DND-41 (cell line): ENCODE data around the gene LTN1.

Source experiments
- ATAC-seq: fragments of 200-7000 bp; cut with Tn5 transposase; 3 replicates; pipeline ENCODE4 v1.9.1; 2021; ENCODE audit warnings: low read depth; ENCODE audit not compliant: insufficient read depth
- DNase-seq: peaks from one replicate; pipeline ENCODE4 v3.0.0-alpha.2; 2020
- H2AFZ ChIP-seq: 2 replicates; pipeline ENCODE4 v1.6.0; 2012; ENCODE audit warnings: low read depth, low read length
- H3K27ac ChIP-seq: 2 replicates; pipeline ENCODE4 v1.5.1; 2012; ENCODE audit warnings: low read length, inconsistent platforms
- H3K27me3 ChIP-seq: fragments of 200-600 bp; sonication (generic); 2 replicates; pipeline ENCODE4 v1.6.0; 2012; ENCODE audit warnings: low read length, mild to moderate bottlenecking, inconsistent platforms; ENCODE audit not compliant: insufficient read depth, poor library complexity
- H3K36me3 ChIP-seq: 2 replicates; pipeline ENCODE4 v1.5.1; 2012; ENCODE audit warnings: low read length, inconsistent platforms; ENCODE audit not compliant: insufficient read depth
- H3K4me1 ChIP-seq: 2 replicates; pipeline ENCODE4 v1.5.1; 2012; ENCODE audit warnings: mild to moderate bottlenecking, low read length; ENCODE audit not compliant: insufficient read depth
- H3K4me2 ChIP-seq: 2 replicates; pipeline ENCODE4 v1.6.0; 2012; ENCODE audit warnings: mild to moderate bottlenecking, moderate library complexity, low read length, inconsistent platforms; ENCODE audit not compliant: insufficient read depth
- H3K4me3 ChIP-seq, 2 experiments: fragments of 200-600 bp in 1 of 2; shearing (Covaris generic) in 1 of 2; 2 replicates each; pipeline ENCODE4 v1.5.1; 2012 to 2016; ENCODE audit warnings: inconsistent platforms in 2 of 2, low read length in 2 of 2, mild to moderate bottlenecking in 2 of 2, low read depth in 1 of 2, moderate library complexity in 1 of 2
- H3K79me2 ChIP-seq: 2 replicates; pipeline ENCODE4 v1.6.0; 2012; ENCODE audit warnings: low read length, inconsistent platforms; ENCODE audit not compliant: insufficient read depth
- H3K9ac ChIP-seq: 2 replicates; pipeline ENCODE4 v1.6.0; 2012; ENCODE audit warnings: low read depth, mild to moderate bottlenecking, inconsistent platforms, low read length, moderate library complexity
- H3K9me3 ChIP-seq: 2 replicates; pipeline ENCODE4 v1.5.1; 2012; ENCODE audit warnings: low read length, moderate library complexity, mild to moderate bottlenecking, inconsistent platforms; ENCODE audit not compliant: insufficient read depth, severe bottlenecking
- H4K20me1 ChIP-seq: 2 replicates; pipeline ENCODE4 v1.6.0; 2012; ENCODE audit warnings: low read length; ENCODE audit not compliant: insufficient read depth
- CTCF ChIP-seq: IDR thresholded peaks from 2 replicates; pipeline ENCODE4 v1.5.1; 2012; ENCODE audit warnings: borderline replicate concordance, low read length, moderate library complexity, mild to moderate bottlenecking; ENCODE audit not compliant: poor library complexity, severe bottlenecking; ENCODE audit errors: extremely low read depth
- EZH2 ChIP-seq: IDR thresholded peaks from 3 replicates; pipeline ENCODE4 v1.6.1; 2012; ENCODE audit warnings: borderline replicate concordance, low read depth, mild to moderate bottlenecking, moderate library complexity, low read length, inconsistent platforms; ENCODE audit not compliant: severe bottlenecking

The LTN1 gene

DNA sequence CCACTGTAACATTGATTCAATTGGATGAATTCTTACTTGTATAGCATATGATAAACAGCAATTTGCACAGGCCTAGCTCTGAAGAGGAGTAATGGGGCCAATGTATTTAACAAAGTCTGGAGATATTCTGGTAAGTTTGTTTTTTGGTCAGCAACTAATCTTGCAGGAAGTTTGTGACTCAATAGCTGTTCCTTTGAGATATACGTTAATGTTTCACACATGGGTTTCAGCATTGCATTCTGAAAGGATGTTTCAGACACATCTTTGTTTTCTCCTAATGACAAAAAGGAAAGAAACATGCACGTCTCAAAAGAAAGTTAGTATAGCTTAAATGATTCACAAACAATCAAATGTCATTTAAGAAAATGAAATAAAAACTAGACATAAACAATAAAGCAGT lies 49.0 kb downstream of the LTN1 start:
- no peaks in the 10 kb centered on the region for H3K4me1 ChIP-seq
- peaks cover 70% of the 10 kb centered on the region for H3K36me3 ChIP-seq
- DNase-seq (no peak), ATAC-seq (no peak)
- no peaks in the 10 kb centered on the region for H3K9me3 ChIP-seq
- H3K27ac ChIP-seq, result no peak overlapping the region
- no peaks in the 10 kb centered on the region for H4K20me1 ChIP-seq
- TF ChIP-seq EZH2, result no peak
- TF ChIP-seq CTCF, result no peak
- H3K4me3 ChIP-seq, result no peak overlapping the region
- H3K4me2 ChIP-seq, result no peak overlapping the region
- no peaks in the 10 kb centered on the region for H3K79me2 ChIP-seq
- H3K27me3 ChIP-seq, result no peaks in the 10 kb centered on the region
- H2AFZ ChIP-seq, result no peak overlapping the region
- no peak overlapping the region for H3K9ac ChIP-seq

DNA sequence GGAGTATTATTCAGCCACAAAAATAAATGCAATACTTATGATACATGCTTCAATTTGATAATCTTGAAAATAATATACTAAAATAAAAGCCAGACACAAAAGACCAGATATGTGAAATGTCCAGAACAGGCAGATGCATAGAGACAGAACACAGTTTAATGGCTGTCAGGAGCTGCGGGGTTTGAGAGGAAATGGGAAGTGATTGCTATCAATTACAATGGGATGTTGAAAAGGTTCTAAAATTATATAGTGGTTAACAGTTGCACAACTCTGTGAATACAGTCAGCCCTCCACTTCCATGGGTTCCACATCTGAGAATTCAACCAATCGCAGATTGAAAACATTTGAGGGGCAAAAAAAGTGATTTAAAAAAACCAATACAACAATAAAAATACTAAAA lies 54.0 kb downstream of the LTN1 start:
- H3K4me3 ChIP-seq, result no peak overlapping the region
- no peak for ATAC-seq
- H3K27ac ChIP-seq, result no peak overlapping the region
- TF ChIP-seq EZH2 (no peak), CTCF (no peak)
- no peak overlapping the region for H3K4me2 ChIP-seq
- H3K9me3 ChIP-seq, result no peaks in the 10 kb centered on the region
- no peak for DNase-seq
- H3K79me2 ChIP-seq, result no peaks in the 10 kb centered on the region
- H3K9ac ChIP-seq, result no peak overlapping the region
- H3K36me3 ChIP-seq, result peaks cover 77% of the 10 kb centered on the region
- H4K20me1 ChIP-seq, result no peaks in the 10 kb centered on the region
- no peaks in the 10 kb centered on the region for H3K4me1 ChIP-seq
- no peaks in the 10 kb centered on the region for H3K27me3 ChIP-seq
- H2AFZ ChIP-seq, result no peak overlapping the region

- Histone ChIP-seq H4K20me1 (no peaks in the 10 kb centered on the region), H2AFZ (no peak overlapping the region), H3K27ac (no peak overlapping the region), H3K4me2 (no peak overlapping the region), H3K36me3 (peaks cover 72% of the 10 kb centered on the region), H3K9ac (no peak overlapping the region), H3K4me3 (no peak overlapping the region), H3K4me1 (no peaks in the 10 kb centered on the region), H3K9me3 (no peaks in the 10 kb centered on the region), H3K79me2 (no peaks in the 10 kb centered on the region), H3K27me3 (no peaks in the 10 kb centered on the region)
- no peak for TF ChIP-seq EZH2
- TF ChIP-seq CTCF, result no peak
- no peak for ATAC-seq
- DNase-seq, result no peak
Measured at GRCh38 chr21:28937737-28938136, 54.9 kb downstream of the LTN1 start.

GRCh38 chr21:28936721-28937120 lies 56.0 kb downstream of the LTN1 start:
- no peak overlapping the region for H3K27ac ChIP-seq
- no peak for DNase-seq
- TF ChIP-seq CTCF (no peak), EZH2 (no peak)
- no peaks in the 10 kb centered on the region for H3K9me3 ChIP-seq
- H2AFZ ChIP-seq, result no peak overlapping the region
- H3K9ac ChIP-seq, result no peak overlapping the region
- no peaks in the 10 kb centered on the region for H4K20me1 ChIP-seq
- H3K27me3 ChIP-seq, result no peaks in the 10 kb centered on the region
- H3K4me1 ChIP-seq, result no peaks in the 10 kb centered on the region
- no peak for ATAC-seq
- no peak overlapping the region for H3K4me3 ChIP-seq
- no peak overlapping the region for H3K4me2 ChIP-seq
- no peaks in the 10 kb centered on the region for H3K79me2 ChIP-seq
- H3K36me3 ChIP-seq, result peaks cover 69% of the 10 kb centered on the region
